GM12878 (cell line): ENCODE data around the gene EVI2B. TPM values are rescaled to one million over a fixed set of nuclear protein-coding genes. Genes with fewer than 3 reads are reported as not detected.

Source experiments
- ATAC-seq: fragments of 200-7000 bp; cut with Tn5 transposase; 3 replicates; pipeline ENCODE4 v1.9.1; 2020; ENCODE audit warnings: mild to moderate bottlenecking, moderate library complexity
- BruUV-seq: library from RNA; stranded (reverse); fragments of 400-500 nt; replicated peaks from 2 replicates; lab custom pipeline; 2021; lab: Mats Ljungman, UMichigan
- CTCF ChIA-PET: fragments of 300-600 bp; sonication (Branson Sonifier 250); formaldehyde crosslinking; extraction: SDS; loops from one replicate; lab custom pipeline; 2021; ENCODE audit warnings: inconsistent platforms; lab: Yijun Ruan, JAX
- POLR2A ChIA-PET: fragments of 350-600 bp; formaldehyde crosslinking; extraction: SDS; loops from one replicate; lab custom pipeline; 2021; ENCODE audit warnings: inconsistent platforms; lab: Charles Lee
- RAD21 ChIA-PET: fragments of 300-600 bp; sonication (Branson Sonifier 250); formaldehyde crosslinking; loops from one replicate; lab custom pipeline; 2023; ENCODE audit warnings: antibody characterized with exemption; ENCODE audit not compliant: unreplicated experiment; lab: Charles Lee
- SMC1A ChIA-PET: fragments of 300-600 bp; sonication (Branson Sonifier 250); formaldehyde crosslinking; loops from one replicate; lab custom pipeline; 2023; ENCODE audit not compliant: unreplicated experiment, uncharacterized antibody; lab: Charles Lee
- DNase-seq: peaks from one replicate; pipeline ENCODE4 v3.0.0-alpha.2; 2011; ENCODE audit warnings: low read depth, low spot score
- FAIRE-seq: peaks from 3 replicates; lab custom pipeline; 2011; peaks lifted over from hg19 to GRCh38; lab: Jason Lieb, UNC
- H2AFZ ChIP-seq: 2 replicates; pipeline ENCODE4 v1.6.0; 2011; ENCODE audit warnings: low read depth, low read length, control low read depth; ENCODE audit not compliant: control insufficient read depth
- H3K27ac ChIP-seq: 2 replicates; pipeline ENCODE4 v1.5.1; 2011; ENCODE audit warnings: control low read depth; ENCODE audit not compliant: control insufficient read depth, insufficient read depth
- H3K27me3 ChIP-seq, 2 experiments: replicated peaks in 1 of 2; 2 replicates each; pipeline versions ENCODE4 v1.6.0 to v1.6.1; 2011; ENCODE audit warnings: low read length in 1 of 2; ENCODE audit not compliant: control insufficient read depth in 2 of 2, insufficient read depth in 2 of 2
- H3K36me3 ChIP-seq, 2 experiments: 2 replicates each; pipeline ENCODE4 v1.5.1; 2011; ENCODE audit warnings: low read length in 1 of 2; ENCODE audit not compliant: control insufficient read depth in 2 of 2, insufficient read depth in 2 of 2
- H3K4me1 ChIP-seq: 2 replicates; pipeline ENCODE4 v1.6.1; 2011; ENCODE audit warnings: mild to moderate bottlenecking, low read length, moderate library complexity, mixed read lengths; ENCODE audit not compliant: control insufficient read depth, insufficient read depth
- H3K4me2 ChIP-seq: 2 replicates; pipeline ENCODE4 v1.6.0; 2011; ENCODE audit warnings: control low read depth; ENCODE audit not compliant: control insufficient read depth, insufficient read depth
- H3K4me3 ChIP-seq: fragments of 200-600 bp; sonication (generic); 2 replicates; pipeline ENCODE4 v1.5.1; 2016
- H3K79me2 ChIP-seq: 2 replicates; pipeline ENCODE4 v1.6.0; 2011; ENCODE audit warnings: low read length; ENCODE audit not compliant: control insufficient read depth, insufficient read depth
- H3K9ac ChIP-seq: 2 replicates; pipeline ENCODE4 v1.8.0; 2011; ENCODE audit warnings: low read length, control low read depth, mixed read lengths; ENCODE audit not compliant: control insufficient read depth, insufficient read depth
- H3K9me3 ChIP-seq: replicated peaks from 3 replicates; pipeline ENCODE4 v1.5.1; 2011; ENCODE audit warnings: mild to moderate bottlenecking, low read length; ENCODE audit not compliant: control insufficient read depth, insufficient read depth
- H4K20me1 ChIP-seq: 2 replicates; pipeline ENCODE4 v1.6.0; 2011; ENCODE audit not compliant: control insufficient read depth, insufficient read depth
- GATAD2B ChIP-seq: fragments of 450-650 bp; conservative IDR thresholded peaks from 2 replicates; pipeline ENCODE4 v1.6.1; 2017; ENCODE audit warnings: low read depth, mild to moderate bottlenecking, moderate library complexity
- JUNB ChIP-seq: IDR thresholded peaks from 2 replicates; pipeline ENCODE4 v1.6.1; 2016; ENCODE audit warnings: antibody characterized with exemption, mild to moderate bottlenecking
- JUND ChIP-seq: IDR thresholded peaks from 2 replicates; pipeline ENCODE4 v1.6.1; 2012; ENCODE audit warnings: low read depth, mild to moderate bottlenecking, low read length, improper control_type of control experiment, moderate library complexity
- MEF2A ChIP-seq: IDR thresholded peaks from 2 replicates; pipeline ENCODE4 v1.6.1; 2011; ENCODE audit warnings: low read depth, mild to moderate bottlenecking, low read length, moderate library complexity; ENCODE audit not compliant: insufficient read depth
- NR2C1 ChIP-seq: fragments of 450-650 bp; IDR thresholded peaks from 2 replicates; pipeline ENCODE4 v1.6.1; 2017; ENCODE audit warnings: antibody characterized with exemption, mild to moderate bottlenecking, moderate library complexity
- NR2C2 ChIP-seq: IDR thresholded peaks from 2 replicates; pipeline ENCODE4 v1.6.1; 2011; ENCODE audit warnings: borderline replicate concordance, low read depth; ENCODE audit not compliant: control insufficient read depth, insufficient read length
- SRF ChIP-seq, 2 experiments: IDR thresholded peaks; 2 replicates each; pipeline ENCODE4 v1.6.1; 2011; ENCODE audit warnings: low read depth in 2 of 2, low read length in 2 of 2, mild to moderate bottlenecking in 1 of 2, moderate library complexity in 1 of 2
- SUPT20H ChIP-seq: IDR thresholded peaks from 2 replicates; pipeline ENCODE4 v1.6.1; 2011; ENCODE audit warnings: low read depth, mild to moderate bottlenecking, low read length, moderate library complexity, borderline replicate concordance; ENCODE audit not compliant: control insufficient read depth
- WGBS: methylation state at CpG from one replicate; pipeline ENCODE4 v1.1.6; 2016; ENCODE audit warnings: low lambda C conversion rate; ENCODE audit not compliant: insufficient replicate concordance, insufficient coverage; ENCODE audit errors: missing lambda C conversion rate; 5-methylcytosine and 5-hydroxymethylcytosine counted together
- in situ Hi-C: fragments of 300-500 bp; cut with MboI; formaldehyde crosslinking; loops from 9 replicates; pipeline ENCODE4 v1.14.3; 2018; ENCODE audit warnings: mixed read lengths
- intact Hi-C: fragments of 100-400 bp; cut with micrococcal nuclease; formaldehyde crosslinking; loops from one replicate; pipeline ENCODE4 v1.14.2; 2022; ENCODE audit not compliant: unreplicated experiment
- polyA plus RNA-seq, 11 experiments: library from polyadenylated mRNA; depleted of rRNA in 4 of 11; unstranded in 6 of 11; stranded (reverse) in 5 of 11; fragments of >200 nt; fragmentation: Nextera tagmentation in 4 of 11; fragmentation: Illumina TruSeq in 1 of 11; extraction: Ambion mirVana in 4 of 11; extraction: Trizol in 1 of 11; gene quantifications; 1 replicate in 1 of 11; 2 replicates in 10 of 11; pipeline versions ENCODE4 v1.2.1 to v1.2.3, GENCODE V29; 2011 to 2016; ENCODE audit warnings: inconsistent platforms in 2 of 11, missing spikeins in 2 of 11, low read depth in 1 of 11
- total RNA-seq, 4 experiments: library from RNA; depleted of rRNA in 3 of 4; stranded (reverse); fragments of >200 nt in 3 of 4; fragmentation: Illumina TruSeq in 1 of 4; extraction: Trizol in 1 of 4; gene quantifications; 2 replicates each; pipeline versions ENCODE4 v1.2.1 to v1.2.3, GENCODE V29; 2013 to 2021
- TF ChIP-seq, protein P1 (sequence below): fragments of 450-650 bp; IDR thresholded peaks from 2 replicates; pipeline ENCODE4 v1.6.1; 2017; ENCODE audit warnings: borderline replicate concordance
- TF ChIP-seq, protein P2 (sequence below): IDR thresholded peaks from 2 replicates; pipeline ENCODE4 v1.6.1; 2011; ENCODE audit warnings: borderline replicate concordance, low read depth, mild to moderate bottlenecking, moderate library complexity, mixed read lengths, low read length; ENCODE audit not compliant: insufficient read depth; ENCODE audit errors: extremely low read length
- TF ChIP-seq, protein P3 (sequence below): IDR thresholded peaks from 2 replicates; pipeline ENCODE4 v1.6.1; 2012; ENCODE audit warnings: improper control_type of control experiment, low read depth, low read length; ENCODE audit not compliant: insufficient replicate concordance
- TF ChIP-seq, protein P4 (sequence below): fragments of 150-350 bp; IDR thresholded peaks from 2 replicates; pipeline ENCODE4 v1.6.1; 2016; ENCODE audit warnings: low read depth, low read length

Gene EVI2B
- total and polyA plus RNA-seq, 10 of the 15 experiments (the other 5 are each of a cell fraction or from before 2014, with no cell fraction given) = 26.2 to 195 (median 52.0) TPM

DNA sequence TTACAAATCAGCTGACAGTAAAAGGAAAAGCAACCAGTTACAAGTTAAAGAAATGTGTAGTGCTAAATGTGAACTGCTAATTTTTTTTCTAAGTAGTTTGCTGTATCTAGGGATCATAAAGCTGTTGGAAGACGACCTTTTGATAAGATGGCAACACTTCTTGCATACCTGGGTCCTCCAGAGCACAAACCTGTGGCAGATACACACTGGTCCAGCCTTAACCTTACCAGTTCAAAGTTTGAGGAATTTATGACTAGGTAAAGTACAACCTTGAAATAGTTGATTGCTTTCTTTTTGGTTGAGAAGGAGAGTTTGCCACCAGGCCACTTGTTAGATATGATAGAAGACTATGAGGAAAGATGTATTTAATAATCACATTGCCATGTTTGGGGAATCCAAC is 52.3 kb downstream of the EVI2B start:
- Histone ChIP-seq H3K4me1 (peaks cover 5% of the 10 kb centered on the region; the same call in 1 of the 2 replicates), H3K4me3 (no peak overlapping the region), H3K9ac (no peak overlapping the region), H3K4me2 (no peak overlapping the region), H3K79me2 (no peaks in the 10 kb centered on the region), H2AFZ (no peak overlapping the region), H3K36me3 (peaks cover 0 to 7% of the 10 kb centered on the region in 2 experiments; a peak in 1 of 4 replicates), H4K20me1 (no peaks in the 10 kb centered on the region), H3K9me3 (no peaks in the 10 kb centered on the region), H3K27ac (no peak overlapping the region), H3K27me3 (no peaks in the 10 kb centered on the region)
- in situ Hi-C loops (no loop called here), intact Hi-C loops (no loop called here)
- 100% methylated on average over 1 of the region's 1 CpG for WGBS
- ATAC-seq (no peak), DNase-seq (no peak), FAIRE-seq (no peak)
- RAD21 ChIA-PET = no interaction called here
- POLR2A ChIA-PET = no interaction called here
- SMC1A ChIA-PET = interaction anchor here (0.7 to 1.8 kb wide), 2 partner anchors 10 to 173 kb away, joined by 3 to 10 read pairs; no protein-coding TSS in a partner anchor
- CTCF ChIA-PET = interaction anchor here (1.0 to 1.2 kb wide), 2 partner anchors 10 to 154 kb away, joined by 3 to 6 read pairs; no protein-coding TSS in a partner anchor
- no TSS peak for BruUV-seq
- TF ChIP-seq GATAD2B (no peak), NR2C2 (no peak), JUNB (no peak), NR2C1 (no peak), SRF (IDR thresholded peaks at IDR 0.05; ENCODE audit: low read depth in 2 of 2, low read length in 2 of 2) (no peak), SUPT20H (no peak), JUND (no peak), MEF2A (no peak)
- TF ChIP-seq, protein P1, sequence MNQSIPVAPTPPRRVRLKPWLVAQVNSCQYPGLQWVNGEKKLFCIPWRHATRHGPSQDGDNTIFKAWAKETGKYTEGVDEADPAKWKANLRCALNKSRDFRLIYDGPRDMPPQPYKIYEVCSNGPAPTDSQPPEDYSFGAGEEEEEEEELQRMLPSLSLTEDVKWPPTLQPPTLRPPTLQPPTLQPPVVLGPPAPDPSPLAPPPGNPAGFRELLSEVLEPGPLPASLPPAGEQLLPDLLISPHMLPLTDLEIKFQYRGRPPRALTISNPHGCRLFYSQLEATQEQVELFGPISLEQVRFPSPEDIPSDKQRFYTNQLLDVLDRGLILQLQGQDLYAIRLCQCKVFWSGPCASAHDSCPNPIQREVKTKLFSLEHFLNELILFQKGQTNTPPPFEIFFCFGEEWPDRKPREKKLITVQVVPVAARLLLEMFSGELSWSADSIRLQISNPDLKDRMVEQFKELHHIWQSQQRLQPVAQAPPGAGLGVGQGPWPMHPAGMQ = no peak
- TF ChIP-seq, protein P2, sequence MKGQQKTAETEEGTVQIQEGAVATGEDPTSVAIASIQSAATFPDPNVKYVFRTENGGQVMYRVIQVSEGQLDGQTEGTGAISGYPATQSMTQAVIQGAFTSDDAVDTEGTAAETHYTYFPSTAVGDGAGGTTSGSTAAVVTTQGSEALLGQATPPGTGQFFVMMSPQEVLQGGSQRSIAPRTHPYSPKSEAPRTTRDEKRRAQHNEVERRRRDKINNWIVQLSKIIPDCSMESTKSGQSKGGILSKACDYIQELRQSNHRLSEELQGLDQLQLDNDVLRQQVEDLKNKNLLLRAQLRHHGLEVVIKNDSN = no peak
- TF ChIP-seq, protein P3, sequence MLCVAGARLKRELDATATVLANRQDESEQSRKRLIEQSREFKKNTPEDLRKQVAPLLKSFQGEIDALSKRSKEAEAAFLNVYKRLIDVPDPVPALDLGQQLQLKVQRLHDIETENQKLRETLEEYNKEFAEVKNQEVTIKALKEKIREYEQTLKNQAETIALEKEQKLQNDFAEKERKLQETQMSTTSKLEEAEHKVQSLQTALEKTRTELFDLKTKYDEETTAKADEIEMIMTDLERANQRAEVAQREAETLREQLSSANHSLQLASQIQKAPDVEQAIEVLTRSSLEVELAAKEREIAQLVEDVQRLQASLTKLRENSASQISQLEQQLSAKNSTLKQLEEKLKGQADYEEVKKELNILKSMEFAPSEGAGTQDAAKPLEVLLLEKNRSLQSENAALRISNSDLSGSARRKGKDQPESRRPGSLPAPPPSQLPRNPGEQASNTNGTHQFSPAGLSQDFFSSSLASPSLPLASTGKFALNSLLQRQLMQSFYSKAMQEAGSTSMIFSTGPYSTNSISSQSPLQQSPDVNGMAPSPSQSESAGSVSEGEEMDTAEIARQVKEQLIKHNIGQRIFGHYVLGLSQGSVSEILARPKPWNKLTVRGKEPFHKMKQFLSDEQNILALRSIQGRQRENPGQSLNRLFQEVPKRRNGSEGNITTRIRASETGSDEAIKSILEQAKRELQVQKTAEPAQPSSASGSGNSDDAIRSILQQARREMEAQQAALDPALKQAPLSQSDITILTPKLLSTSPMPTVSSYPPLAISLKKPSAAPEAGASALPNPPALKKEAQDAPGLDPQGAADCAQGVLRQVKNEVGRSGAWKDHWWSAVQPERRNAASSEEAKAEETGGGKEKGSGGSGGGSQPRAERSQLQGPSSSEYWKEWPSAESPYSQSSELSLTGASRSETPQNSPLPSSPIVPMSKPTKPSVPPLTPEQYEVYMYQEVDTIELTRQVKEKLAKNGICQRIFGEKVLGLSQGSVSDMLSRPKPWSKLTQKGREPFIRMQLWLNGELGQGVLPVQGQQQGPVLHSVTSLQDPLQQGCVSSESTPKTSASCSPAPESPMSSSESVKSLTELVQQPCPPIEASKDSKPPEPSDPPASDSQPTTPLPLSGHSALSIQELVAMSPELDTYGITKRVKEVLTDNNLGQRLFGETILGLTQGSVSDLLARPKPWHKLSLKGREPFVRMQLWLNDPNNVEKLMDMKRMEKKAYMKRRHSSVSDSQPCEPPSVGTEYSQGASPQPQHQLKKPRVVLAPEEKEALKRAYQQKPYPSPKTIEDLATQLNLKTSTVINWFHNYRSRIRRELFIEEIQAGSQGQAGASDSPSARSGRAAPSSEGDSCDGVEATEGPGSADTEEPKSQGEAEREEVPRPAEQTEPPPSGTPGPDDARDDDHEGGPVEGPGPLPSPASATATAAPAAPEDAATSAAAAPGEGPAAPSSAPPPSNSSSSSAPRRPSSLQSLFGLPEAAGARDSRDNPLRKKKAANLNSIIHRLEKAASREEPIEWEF = no peak
- TF ChIP-seq, protein P4, sequence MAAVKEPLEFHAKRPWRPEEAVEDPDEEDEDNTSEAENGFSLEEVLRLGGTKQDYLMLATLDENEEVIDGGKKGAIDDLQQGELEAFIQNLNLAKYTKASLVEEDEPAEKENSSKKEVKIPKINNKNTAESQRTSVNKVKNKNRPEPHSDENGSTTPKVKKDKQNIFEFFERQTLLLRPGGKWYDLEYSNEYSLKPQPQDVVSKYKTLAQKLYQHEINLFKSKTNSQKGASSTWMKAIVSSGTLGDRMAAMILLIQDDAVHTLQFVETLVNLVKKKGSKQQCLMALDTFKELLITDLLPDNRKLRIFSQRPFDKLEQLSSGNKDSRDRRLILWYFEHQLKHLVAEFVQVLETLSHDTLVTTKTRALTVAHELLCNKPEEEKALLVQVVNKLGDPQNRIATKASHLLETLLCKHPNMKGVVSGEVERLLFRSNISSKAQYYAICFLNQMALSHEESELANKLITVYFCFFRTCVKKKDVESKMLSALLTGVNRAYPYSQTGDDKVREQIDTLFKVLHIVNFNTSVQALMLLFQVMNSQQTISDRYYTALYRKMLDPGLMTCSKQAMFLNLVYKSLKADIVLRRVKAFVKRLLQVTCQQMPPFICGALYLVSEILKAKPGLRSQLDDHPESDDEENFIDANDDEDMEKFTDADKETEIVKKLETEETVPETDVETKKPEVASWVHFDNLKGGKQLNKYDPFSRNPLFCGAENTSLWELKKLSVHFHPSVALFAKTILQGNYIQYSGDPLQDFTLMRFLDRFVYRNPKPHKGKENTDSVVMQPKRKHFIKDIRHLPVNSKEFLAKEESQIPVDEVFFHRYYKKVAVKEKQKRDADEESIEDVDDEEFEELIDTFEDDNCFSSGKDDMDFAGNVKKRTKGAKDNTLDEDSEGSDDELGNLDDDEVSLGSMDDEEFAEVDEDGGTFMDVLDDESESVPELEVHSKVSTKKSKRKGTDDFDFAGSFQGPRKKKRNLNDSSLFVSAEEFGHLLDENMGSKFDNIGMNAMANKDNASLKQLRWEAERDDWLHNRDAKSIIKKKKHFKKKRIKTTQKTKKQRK = no peak
